ENCODE results near the gene NMNAT2.

DNA sequence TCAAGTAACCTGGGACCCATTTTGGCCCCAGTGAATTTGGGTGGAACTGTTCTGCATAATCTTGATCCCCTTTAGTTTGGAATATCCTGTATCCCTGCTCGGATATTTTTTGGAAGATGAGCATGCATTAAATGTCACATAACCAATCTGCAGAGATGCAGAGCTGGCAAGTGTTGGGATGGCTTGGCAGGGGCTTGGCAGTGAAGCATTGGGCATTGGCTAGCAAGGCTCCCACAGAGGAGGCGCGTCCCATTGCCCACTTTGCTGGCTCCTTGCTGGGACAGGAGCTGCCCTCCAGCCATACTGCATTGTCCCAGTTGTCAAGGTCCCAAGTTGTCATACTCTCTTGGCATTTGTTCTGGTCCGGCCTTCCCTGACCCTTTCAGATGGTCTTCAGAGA is 202.2 kb downstream of the NMNAT2 start:
- TF ChIP-seq POLR2A (IDR thresholded peaks at IDR 0.05): no peak
- TF ChIP-seq, protein P1, sequence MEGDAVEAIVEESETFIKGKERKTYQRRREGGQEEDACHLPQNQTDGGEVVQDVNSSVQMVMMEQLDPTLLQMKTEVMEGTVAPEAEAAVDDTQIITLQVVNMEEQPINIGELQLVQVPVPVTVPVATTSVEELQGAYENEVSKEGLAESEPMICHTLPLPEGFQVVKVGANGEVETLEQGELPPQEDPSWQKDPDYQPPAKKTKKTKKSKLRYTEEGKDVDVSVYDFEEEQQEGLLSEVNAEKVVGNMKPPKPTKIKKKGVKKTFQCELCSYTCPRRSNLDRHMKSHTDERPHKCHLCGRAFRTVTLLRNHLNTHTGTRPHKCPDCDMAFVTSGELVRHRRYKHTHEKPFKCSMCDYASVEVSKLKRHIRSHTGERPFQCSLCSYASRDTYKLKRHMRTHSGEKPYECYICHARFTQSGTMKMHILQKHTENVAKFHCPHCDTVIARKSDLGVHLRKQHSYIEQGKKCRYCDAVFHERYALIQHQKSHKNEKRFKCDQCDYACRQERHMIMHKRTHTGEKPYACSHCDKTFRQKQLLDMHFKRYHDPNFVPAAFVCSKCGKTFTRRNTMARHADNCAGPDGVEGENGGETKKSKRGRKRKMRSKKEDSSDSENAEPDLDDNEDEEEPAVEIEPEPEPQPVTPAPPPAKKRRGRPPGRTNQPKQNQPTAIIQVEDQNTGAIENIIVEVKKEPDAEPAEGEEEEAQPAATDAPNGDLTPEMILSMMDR (IDR thresholded peaks at IDR 0.05): no peak
- TF ChIP-seq POLR2AphosphoS5 (IDR thresholded peaks at IDR 0.05; ENCODE audit: insufficient read depth in 1 of 2, low read depth in 1 of 2): no peak
